Measurements from ENCODE around the gene BLID.

DNA sequence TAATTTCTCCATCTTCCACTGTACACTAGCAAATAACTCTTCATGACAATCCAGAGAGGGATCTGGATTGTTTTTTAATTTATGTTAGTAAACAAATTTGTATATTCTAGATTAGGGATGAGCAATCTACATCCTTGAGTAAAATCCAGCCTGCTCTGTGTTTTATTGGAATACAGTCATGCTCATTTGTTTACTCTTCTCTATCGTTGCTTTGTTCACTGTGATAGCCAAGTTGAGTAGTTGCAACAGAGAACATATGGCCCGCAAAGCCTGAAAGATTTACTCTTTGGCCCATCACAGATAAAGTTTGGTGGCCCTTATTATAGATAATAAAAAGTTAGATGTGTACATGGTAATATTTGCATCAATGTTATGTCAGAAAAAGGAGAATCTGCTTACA lies 6.2 kb upstream of the BLID start:
- no peak for TF ChIP-seq POLR2A (IDR thresholded peaks at IDR 0.05)
- TF ChIP-seq, protein P1, sequence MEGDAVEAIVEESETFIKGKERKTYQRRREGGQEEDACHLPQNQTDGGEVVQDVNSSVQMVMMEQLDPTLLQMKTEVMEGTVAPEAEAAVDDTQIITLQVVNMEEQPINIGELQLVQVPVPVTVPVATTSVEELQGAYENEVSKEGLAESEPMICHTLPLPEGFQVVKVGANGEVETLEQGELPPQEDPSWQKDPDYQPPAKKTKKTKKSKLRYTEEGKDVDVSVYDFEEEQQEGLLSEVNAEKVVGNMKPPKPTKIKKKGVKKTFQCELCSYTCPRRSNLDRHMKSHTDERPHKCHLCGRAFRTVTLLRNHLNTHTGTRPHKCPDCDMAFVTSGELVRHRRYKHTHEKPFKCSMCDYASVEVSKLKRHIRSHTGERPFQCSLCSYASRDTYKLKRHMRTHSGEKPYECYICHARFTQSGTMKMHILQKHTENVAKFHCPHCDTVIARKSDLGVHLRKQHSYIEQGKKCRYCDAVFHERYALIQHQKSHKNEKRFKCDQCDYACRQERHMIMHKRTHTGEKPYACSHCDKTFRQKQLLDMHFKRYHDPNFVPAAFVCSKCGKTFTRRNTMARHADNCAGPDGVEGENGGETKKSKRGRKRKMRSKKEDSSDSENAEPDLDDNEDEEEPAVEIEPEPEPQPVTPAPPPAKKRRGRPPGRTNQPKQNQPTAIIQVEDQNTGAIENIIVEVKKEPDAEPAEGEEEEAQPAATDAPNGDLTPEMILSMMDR (IDR thresholded peaks at IDR 0.05) = no peak
